HEK293 (cell line): ENCODE results near the gene PPP6R3.

Source experiments
- FEZF1 ChIP-seq: fragments of 450-650 bp; formaldehyde crosslinking; IDR thresholded peaks from 2 replicates; pipeline ENCODE4 v1.5.1; 2016; ENCODE audit warnings: missing biosample characterization, missing genetic modification characterization
- GFI1B ChIP-seq: fragments of 450-650 bp; formaldehyde crosslinking; IDR thresholded peaks from 2 replicates; pipeline ENCODE4 v1.5.1; 2016; ENCODE audit warnings: missing biosample characterization, missing genetic modification characterization
- GLI2 ChIP-seq: fragments of 450-650 bp; formaldehyde crosslinking; IDR thresholded peaks from 2 replicates; pipeline ENCODE4; 2017; ENCODE audit warnings: missing biosample characterization, missing genetic modification characterization, low read depth, borderline replicate concordance
- GLIS1 ChIP-seq: fragments of 450-650 bp; formaldehyde crosslinking; IDR thresholded peaks from 2 replicates; pipeline ENCODE4 v1.5.1; 2016; ENCODE audit warnings: missing biosample characterization, missing genetic modification characterization
- GLIS2 ChIP-seq: fragments of 450-650 bp; formaldehyde crosslinking; IDR thresholded peaks from 2 replicates; pipeline ENCODE4 v1.5.1; 2016; ENCODE audit warnings: missing biosample characterization, missing genetic modification characterization
- HOXC10 ChIP-seq: sonication (generic); formaldehyde crosslinking; IDR thresholded peaks from 2 replicates; pipeline ENCODE4 v1.8.1; 2023; ENCODE audit warnings: mild to moderate bottlenecking, missing genetic modification reagents
- HOXD13 ChIP-seq: sonication (generic); formaldehyde crosslinking; IDR thresholded peaks from 2 replicates; pipeline ENCODE4 v1.8.0; 2022; ENCODE audit warnings: missing genetic modification reagents, borderline replicate concordance
- KLF16 ChIP-seq: fragments of 450-650 bp; formaldehyde crosslinking; IDR thresholded peaks from 2 replicates; pipeline ENCODE4 v1.5.1; 2017; ENCODE audit warnings: missing biosample characterization, missing genetic modification characterization
- SCRT1 ChIP-seq: fragments of 450-650 bp; formaldehyde crosslinking; IDR thresholded peaks from 2 replicates; pipeline ENCODE4 v1.5.1; 2016; ENCODE audit warnings: missing biosample characterization, missing genetic modification characterization, borderline replicate concordance
- SP2 ChIP-seq: fragments of 450-650 bp; formaldehyde crosslinking; IDR thresholded peaks from 2 replicates; pipeline ENCODE4 v1.5.1; 2016; ENCODE audit warnings: missing biosample characterization, missing genetic modification characterization
- WT1 ChIP-seq: fragments of 450-650 bp; formaldehyde crosslinking; IDR thresholded peaks from 2 replicates; pipeline ENCODE4 v1.5.1; 2016; ENCODE audit warnings: missing biosample characterization, missing genetic modification characterization
- ZBTB21 ChIP-seq: fragments of 450-650 bp; formaldehyde crosslinking; IDR thresholded peaks from 2 replicates; pipeline ENCODE4 v1.5.1; 2017; ENCODE audit warnings: missing biosample characterization, missing genetic modification characterization
- ZNF202 ChIP-seq: fragments of 450-650 bp; formaldehyde crosslinking; IDR thresholded peaks from 2 replicates; pipeline ENCODE4 v1.5.1; 2016; ENCODE audit warnings: missing biosample characterization, missing genetic modification characterization, borderline replicate concordance
- ZNF211 ChIP-seq: fragments of 450-650 bp; formaldehyde crosslinking; IDR thresholded peaks from 2 replicates; pipeline ENCODE4 v1.5.1; 2016; ENCODE audit warnings: low read depth, missing biosample characterization, missing genetic modification characterization
- ZNF23 ChIP-seq: fragments of 450-650 bp; formaldehyde crosslinking; IDR thresholded peaks from 2 replicates; pipeline ENCODE4 v1.5.1; 2016; ENCODE audit warnings: missing biosample characterization, missing genetic modification characterization, borderline replicate concordance
- ZNF239 ChIP-seq: fragments of 450-650 bp; formaldehyde crosslinking; IDR thresholded peaks from 2 replicates; pipeline ENCODE4 v1.5.1; 2016; ENCODE audit warnings: missing biosample characterization, missing genetic modification characterization
- ZNF266 ChIP-seq: fragments of 450-650 bp; formaldehyde crosslinking; IDR thresholded peaks from 2 replicates; pipeline ENCODE4 v1.5.1; 2016; ENCODE audit warnings: missing biosample characterization, missing genetic modification characterization, low read depth
- ZNF394 ChIP-seq: fragments of 450-650 bp; formaldehyde crosslinking; IDR thresholded peaks from 2 replicates; pipeline ENCODE4 v1.5.1; 2016; ENCODE audit warnings: missing biosample characterization, missing genetic modification characterization, mild to moderate bottlenecking, moderate library complexity, borderline replicate concordance
- ZNF423 ChIP-seq: fragments of 450-650 bp; formaldehyde crosslinking; IDR thresholded peaks from 2 replicates; pipeline ENCODE4 v1.5.1; 2016; ENCODE audit warnings: missing biosample characterization, missing genetic modification characterization
- ZNF558 ChIP-seq: fragments of 450-650 bp; formaldehyde crosslinking; IDR thresholded peaks from 2 replicates; pipeline ENCODE4 v1.5.1; 2016; ENCODE audit warnings: missing biosample characterization, missing genetic modification characterization
- ZNF600 ChIP-seq: fragments of 450-650 bp; formaldehyde crosslinking; IDR thresholded peaks from 2 replicates; pipeline ENCODE4 v1.5.1; 2016; ENCODE audit warnings: missing biosample characterization, missing genetic modification characterization
- ZNF626 ChIP-seq: fragments of 450-650 bp; sonication (Bioruptor Pico); formaldehyde crosslinking; IDR thresholded peaks from 2 replicates; pipeline ENCODE4 v1.5.1; 2018; ENCODE audit warnings: missing biosample characterization, missing genetic modification characterization, inconsistent platforms
- ZNF629 ChIP-seq: fragments of 450-650 bp; formaldehyde crosslinking; IDR thresholded peaks from 2 replicates; pipeline ENCODE4 v1.5.1; 2017; ENCODE audit warnings: missing biosample characterization, missing genetic modification characterization
- ZNF701 ChIP-seq: fragments of 450-650 bp; formaldehyde crosslinking; IDR thresholded peaks from 2 replicates; pipeline ENCODE4 v1.5.1; 2016; ENCODE audit warnings: missing biosample characterization, missing genetic modification characterization
- ZNF776 ChIP-seq: fragments of 450-650 bp; formaldehyde crosslinking; IDR thresholded peaks from 2 replicates; pipeline ENCODE4 v1.5.0; 2017; ENCODE audit warnings: missing biosample characterization, missing genetic modification characterization, borderline replicate concordance
- ZNF791 ChIP-seq: fragments of 450-650 bp; formaldehyde crosslinking; IDR thresholded peaks from 2 replicates; pipeline ENCODE4 v1.5.1; 2016; ENCODE audit warnings: missing biosample characterization, missing genetic modification characterization
- ZSCAN23 ChIP-seq: fragments of 450-650 bp; formaldehyde crosslinking; IDR thresholded peaks from 2 replicates; pipeline ENCODE4 v1.5.1; 2016; ENCODE audit warnings: missing biosample characterization, missing genetic modification characterization
- TF ChIP-seq, protein P1 (sequence below): fragments of 450-650 bp; IDR thresholded peaks from 2 replicates; pipeline ENCODE4 v1.5.1; 2018; ENCODE audit warnings: missing biosample characterization, mild to moderate bottlenecking, missing genetic modification characterization
- TF ChIP-seq, protein P2 (sequence below): fragments of 450-650 bp; formaldehyde crosslinking; IDR thresholded peaks from 2 replicates; pipeline ENCODE4 v1.5.1; 2016; ENCODE audit warnings: missing biosample characterization, missing genetic modification characterization
- TF ChIP-seq, protein P3 (sequence below): fragments of 450-650 bp; formaldehyde crosslinking; IDR thresholded peaks from 2 replicates; pipeline ENCODE4 v1.5.0; 2017; ENCODE audit warnings: missing biosample characterization, missing genetic modification characterization, borderline replicate concordance
- TF ChIP-seq, protein P4 (sequence below): fragments of 450-650 bp; formaldehyde crosslinking; IDR thresholded peaks from 2 replicates; pipeline ENCODE4 v1.5.1; 2016; ENCODE audit warnings: missing biosample characterization, missing genetic modification characterization
- TF ChIP-seq, protein P5 (sequence below): fragments of 450-650 bp; formaldehyde crosslinking; IDR thresholded peaks from 2 replicates; pipeline ENCODE4 v1.5.1; 2017; ENCODE audit warnings: missing biosample characterization, missing genetic modification characterization

The PPP6R3 gene

DNA sequence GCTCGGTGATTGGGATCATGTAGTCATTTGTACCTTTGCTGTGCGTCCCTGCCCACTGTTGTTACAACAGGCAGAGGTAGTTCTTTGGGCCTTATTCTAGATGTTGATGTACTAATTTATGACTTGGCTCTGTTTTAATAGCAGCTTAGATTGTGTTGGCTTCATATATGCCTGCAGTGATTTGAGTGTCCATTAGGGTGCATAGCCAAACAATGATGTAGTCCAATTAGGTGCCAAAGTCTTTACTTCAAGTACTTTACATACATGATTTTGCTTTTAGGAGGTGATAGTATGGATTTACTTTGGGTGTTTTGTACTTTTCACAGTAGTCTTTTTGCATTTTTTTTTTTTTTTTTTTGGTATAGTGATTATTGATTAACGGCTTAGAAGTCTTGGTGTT is 46.4 kb downstream of the PPP6R3 start (continued):
- TF ChIP-seq ZNF423 (tag by site-specific recombination): no peak
- TF ChIP-seq ZSCAN23 (tag by site-specific recombination): no peak
- no peak for TF ChIP-seq ZNF791 (tag by site-specific recombination)
- TF ChIP-seq, protein P1, sequence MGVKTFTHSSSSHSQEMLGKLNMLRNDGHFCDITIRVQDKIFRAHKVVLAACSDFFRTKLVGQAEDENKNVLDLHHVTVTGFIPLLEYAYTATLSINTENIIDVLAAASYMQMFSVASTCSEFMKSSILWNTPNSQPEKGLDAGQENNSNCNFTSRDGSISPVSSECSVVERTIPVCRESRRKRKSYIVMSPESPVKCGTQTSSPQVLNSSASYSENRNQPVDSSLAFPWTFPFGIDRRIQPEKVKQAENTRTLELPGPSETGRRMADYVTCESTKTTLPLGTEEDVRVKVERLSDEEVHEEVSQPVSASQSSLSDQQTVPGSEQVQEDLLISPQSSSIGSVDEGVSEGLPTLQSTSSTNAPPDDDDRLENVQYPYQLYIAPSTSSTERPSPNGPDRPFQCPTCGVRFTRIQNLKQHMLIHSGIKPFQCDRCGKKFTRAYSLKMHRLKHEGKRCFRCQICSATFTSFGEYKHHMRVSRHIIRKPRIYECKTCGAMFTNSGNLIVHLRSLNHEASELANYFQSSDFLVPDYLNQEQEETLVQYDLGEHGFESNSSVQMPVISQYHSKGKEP (tag by site-specific recombination): peak; percentile 48; the same call in 1 of the 2 replicates
- no peak for TF ChIP-seq HOXC10 (CRISPR knock-in tag)
- peak; percentile 31; the same call in 1 of the 2 replicates for TF ChIP-seq GLI2 (tag by site-specific recombination)
- TF ChIP-seq ZNF211: no peak
- no peak for TF ChIP-seq ZNF202 (tag by site-specific recombination)
- TF ChIP-seq ZNF394: no peak
- no peak for TF ChIP-seq ZNF23 (tag by site-specific recombination)
- TF ChIP-seq, protein P2, sequence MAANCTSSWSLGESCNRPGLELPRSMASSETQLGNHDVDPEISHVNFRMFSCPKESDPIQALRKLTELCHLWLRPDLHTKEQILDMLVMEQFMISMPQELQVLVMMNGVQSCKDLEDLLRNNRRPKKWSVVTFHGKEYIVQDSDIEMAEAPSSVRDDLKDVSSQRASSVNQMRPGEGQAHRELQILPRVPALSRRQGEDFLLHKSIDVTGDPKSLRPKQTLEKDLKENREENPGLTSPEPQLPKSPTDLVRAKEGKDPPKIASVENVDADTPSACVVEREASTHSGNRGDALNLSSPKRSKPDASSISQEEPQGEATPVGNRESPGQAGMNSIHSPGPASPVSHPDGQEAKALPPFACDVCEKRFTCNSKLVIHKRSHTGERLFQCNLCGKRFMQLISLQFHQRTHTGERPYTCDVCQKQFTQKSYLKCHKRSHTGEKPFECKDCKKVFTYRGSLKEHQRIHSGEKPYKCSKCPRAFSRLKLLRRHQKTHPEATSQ (tag by site-specific recombination): no peak
- no peak for TF ChIP-seq ZNF266 (tag by site-specific recombination)
- TF ChIP-seq ZNF701 (tag by site-specific recombination): no peak
- TF ChIP-seq GLIS1 (tag by site-specific recombination): peak; percentile 31
- TF ChIP-seq SCRT1: no peak
- TF ChIP-seq ZNF600: 0 out of 2 replicates have a peak, but pooled peaks have one; percentile 44
- TF ChIP-seq SP2: no peak
- TF ChIP-seq ZNF629 (tag by site-specific recombination): peak; percentile 69
- TF ChIP-seq ZNF239: no peak
- no peak for TF ChIP-seq ZNF626 (tag by site-specific recombination)
- TF ChIP-seq ZNF776 (tag by site-specific recombination): no peak
- TF ChIP-seq, protein P3, sequence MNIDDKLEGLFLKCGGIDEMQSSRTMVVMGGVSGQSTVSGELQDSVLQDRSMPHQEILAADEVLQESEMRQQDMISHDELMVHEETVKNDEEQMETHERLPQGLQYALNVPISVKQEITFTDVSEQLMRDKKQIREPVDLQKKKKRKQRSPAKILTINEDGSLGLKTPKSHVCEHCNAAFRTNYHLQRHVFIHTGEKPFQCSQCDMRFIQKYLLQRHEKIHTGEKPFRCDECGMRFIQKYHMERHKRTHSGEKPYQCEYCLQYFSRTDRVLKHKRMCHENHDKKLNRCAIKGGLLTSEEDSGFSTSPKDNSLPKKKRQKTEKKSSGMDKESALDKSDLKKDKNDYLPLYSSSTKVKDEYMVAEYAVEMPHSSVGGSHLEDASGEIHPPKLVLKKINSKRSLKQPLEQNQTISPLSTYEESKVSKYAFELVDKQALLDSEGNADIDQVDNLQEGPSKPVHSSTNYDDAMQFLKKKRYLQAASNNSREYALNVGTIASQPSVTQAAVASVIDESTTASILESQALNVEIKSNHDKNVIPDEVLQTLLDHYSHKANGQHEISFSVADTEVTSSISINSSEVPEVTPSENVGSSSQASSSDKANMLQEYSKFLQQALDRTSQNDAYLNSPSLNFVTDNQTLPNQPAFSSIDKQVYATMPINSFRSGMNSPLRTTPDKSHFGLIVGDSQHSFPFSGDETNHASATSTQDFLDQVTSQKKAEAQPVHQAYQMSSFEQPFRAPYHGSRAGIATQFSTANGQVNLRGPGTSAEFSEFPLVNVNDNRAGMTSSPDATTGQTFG: no peak
- TF ChIP-seq, protein P4, sequence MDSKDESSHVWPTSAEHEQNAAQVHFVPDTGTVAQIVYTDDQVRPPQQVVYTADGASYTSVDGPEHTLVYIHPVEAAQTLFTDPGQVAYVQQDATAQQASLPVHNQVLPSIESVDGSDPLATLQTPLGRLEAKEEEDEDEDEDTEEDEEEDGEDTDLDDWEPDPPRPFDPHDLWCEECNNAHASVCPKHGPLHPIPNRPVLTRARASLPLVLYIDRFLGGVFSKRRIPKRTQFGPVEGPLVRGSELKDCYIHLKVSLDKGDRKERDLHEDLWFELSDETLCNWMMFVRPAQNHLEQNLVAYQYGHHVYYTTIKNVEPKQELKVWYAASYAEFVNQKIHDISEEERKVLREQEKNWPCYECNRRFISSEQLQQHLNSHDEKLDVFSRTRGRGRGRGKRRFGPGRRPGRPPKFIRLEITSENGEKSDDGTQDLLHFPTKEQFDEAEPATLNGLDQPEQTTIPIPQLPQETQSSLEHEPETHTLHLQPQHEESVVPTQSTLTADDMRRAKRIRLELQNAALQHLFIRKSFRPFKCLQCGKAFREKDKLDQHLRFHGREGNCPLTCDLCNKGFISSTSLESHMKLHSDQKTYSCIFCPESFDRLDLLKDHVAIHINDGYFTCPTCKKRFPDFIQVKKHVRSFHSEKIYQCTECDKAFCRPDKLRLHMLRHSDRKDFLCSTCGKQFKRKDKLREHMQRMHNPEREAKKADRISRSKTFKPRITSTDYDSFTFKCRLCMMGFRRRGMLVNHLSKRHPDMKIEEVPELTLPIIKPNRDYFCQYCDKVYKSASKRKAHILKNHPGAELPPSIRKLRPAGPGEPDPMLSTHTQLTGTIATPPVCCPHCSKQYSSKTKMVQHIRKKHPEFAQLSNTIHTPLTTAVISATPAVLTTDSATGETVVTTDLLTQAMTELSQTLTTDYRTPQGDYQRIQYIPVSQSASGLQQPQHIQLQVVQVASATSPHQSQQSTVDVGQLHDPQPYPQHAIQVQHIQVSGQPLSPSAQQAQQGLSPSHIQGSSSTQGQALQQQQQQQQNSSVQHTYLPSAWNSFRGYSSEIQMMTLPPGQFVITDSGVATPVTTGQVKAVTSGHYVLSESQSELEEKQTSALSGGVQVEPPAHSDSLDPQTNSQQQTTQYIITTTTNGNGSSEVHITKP: peak; percentile 40
- no peak for TF ChIP-seq ZNF558 (tag by site-specific recombination)
- peak; percentile 98 for TF ChIP-seq GFI1B
- no peak for TF ChIP-seq ZBTB21
- TF ChIP-seq, protein P5, sequence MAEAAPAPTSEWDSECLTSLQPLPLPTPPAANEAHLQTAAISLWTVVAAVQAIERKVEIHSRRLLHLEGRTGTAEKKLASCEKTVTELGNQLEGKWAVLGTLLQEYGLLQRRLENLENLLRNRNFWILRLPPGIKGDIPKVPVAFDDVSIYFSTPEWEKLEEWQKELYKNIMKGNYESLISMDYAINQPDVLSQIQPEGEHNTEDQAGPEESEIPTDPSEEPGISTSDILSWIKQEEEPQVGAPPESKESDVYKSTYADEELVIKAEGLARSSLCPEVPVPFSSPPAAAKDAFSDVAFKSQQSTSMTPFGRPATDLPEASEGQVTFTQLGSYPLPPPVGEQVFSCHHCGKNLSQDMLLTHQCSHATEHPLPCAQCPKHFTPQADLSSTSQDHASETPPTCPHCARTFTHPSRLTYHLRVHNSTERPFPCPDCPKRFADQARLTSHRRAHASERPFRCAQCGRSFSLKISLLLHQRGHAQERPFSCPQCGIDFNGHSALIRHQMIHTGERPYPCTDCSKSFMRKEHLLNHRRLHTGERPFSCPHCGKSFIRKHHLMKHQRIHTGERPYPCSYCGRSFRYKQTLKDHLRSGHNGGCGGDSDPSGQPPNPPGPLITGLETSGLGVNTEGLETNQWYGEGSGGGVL (tag by site-specific recombination): no peak
- TF ChIP-seq FEZF1 (tag by site-specific recombination): peak; percentile 85
- TF ChIP-seq KLF16 (tag by site-specific recombination): no peak
- TF ChIP-seq WT1: peak; percentile 60; the same call in 1 of the 2 replicates
- no peak for TF ChIP-seq HOXD13 (CRISPR knock-in tag)
- TF ChIP-seq GLIS2 (tag by site-specific recombination): no peak
